Naive thymus-derived CD4-positive, alpha-beta T cell (primary cell): ENCODE results near the gene GAL3ST1. TPM values are rescaled to one million over a fixed set of nuclear protein-coding genes. Genes with fewer than 3 reads are reported as not detected.
"Not testable (repeated sequence)": the region's sequence is repeated elsewhere in the genome, so short reads cannot be mapped to it uniquely, and the experiment has no call there.

Experiments used
- ATAC-seq: fragments of 150-1000 bp; cut with Tn5 transposase; 2 replicates; pipeline ENCODE4 v1.10.0; 2021; ENCODE audit warnings: mild to moderate bottlenecking, moderate library complexity
- CTCF ChIA-PET: fragments of 350-600 bp; sonication (Branson Sonifier 250); formaldehyde crosslinking; loops from one replicate; lab custom pipeline; 2021; ENCODE audit warnings: antibody characterized with exemption; lab: Charles Lee
- POLR2A ChIA-PET: fragments of 350-600 bp; sonication (Branson Sonifier 250); formaldehyde crosslinking; loops from one replicate; lab custom pipeline; 2021; ENCODE audit warnings: antibody characterized with exemption, inconsistent platforms; lab: Charles Lee
- DNase-seq, 9 donors: peaks; one replicate each; pipeline versions ENCODE4 v3.0.0 to v3.0.0-alpha.2; 2020 to 2022; ENCODE audit warnings: mixed read lengths in 1 of 9
- H3K27ac ChIP-seq: one replicate; pipeline ENCODE4 v1.7.0; 2013; ENCODE audit warnings: mild to moderate bottlenecking, low read depth, low read length, moderate library complexity
- H3K27me3 ChIP-seq, 2 donors: one replicate each; pipeline ENCODE4 v1.7.0; 2013; ENCODE audit warnings: low read length in 2 of 2, mild to moderate bottlenecking in 2 of 2, moderate library complexity in 2 of 2; ENCODE audit not compliant: control insufficient read depth in 2 of 2, insufficient read depth in 2 of 2
- H3K36me3 ChIP-seq, 3 experiments: 1 replicate in 2 of 3; 2 replicates in 1 of 3; pipeline ENCODE4 v1.7.0; 2013; ENCODE audit warnings: low read length in 3 of 3, mild to moderate bottlenecking in 3 of 3, moderate library complexity in 1 of 3; ENCODE audit not compliant: insufficient read depth in 3 of 3, control insufficient read depth in 2 of 3
- H3K4me1 ChIP-seq, 2 donors: one replicate each; pipeline ENCODE4 v1.7.0; 2013; ENCODE audit warnings: low read length in 2 of 2, mild to moderate bottlenecking in 2 of 2, moderate library complexity in 1 of 2; ENCODE audit not compliant: control insufficient read depth in 2 of 2, insufficient read depth in 2 of 2
- H3K4me3 ChIP-seq: 2 replicates; pipeline ENCODE4 v1.7.0; 2013; ENCODE audit warnings: mild to moderate bottlenecking, low read length
- H3K9me3 ChIP-seq, 3 experiments: 1 replicate in 2 of 3; 2 replicates in 1 of 3; pipeline ENCODE4 v1.7.0; 2013; ENCODE audit warnings: low read length in 3 of 3; ENCODE audit not compliant: control insufficient read depth in 2 of 3
- H3K27ac Mint-ChIP-seq, 9 donors: one replicate each; pipeline ENCODE4 v1.8.0; 2020 to 2022; ENCODE audit warnings: mixed read lengths in 9 of 9, mild to moderate bottlenecking in 8 of 9, moderate library complexity in 5 of 9, inconsistent platforms in 2 of 9
- H3K27me3 Mint-ChIP-seq, 5 donors: one replicate each; pipeline ENCODE4 v1.8.0; 2021 to 2022; ENCODE audit warnings: mixed read lengths in 5 of 5, mild to moderate bottlenecking in 1 of 5
- H3K36me3 Mint-ChIP-seq, 5 donors: one replicate each; pipeline ENCODE4 v1.8.0; 2020 to 2022; ENCODE audit warnings: mixed read lengths in 5 of 5, mild to moderate bottlenecking in 3 of 5, inconsistent platforms in 1 of 5
- H3K4me1 Mint-ChIP-seq, 7 donors: one replicate each; pipeline ENCODE4 v1.8.0; 2020 to 2022; ENCODE audit warnings: mixed read lengths in 7 of 7, mild to moderate bottlenecking in 3 of 7, inconsistent platforms in 1 of 7
- H3K4me3 Mint-ChIP-seq, 10 donors: one replicate each; pipeline ENCODE4 v1.8.0; 2020 to 2022; ENCODE audit warnings: mild to moderate bottlenecking in 10 of 10, mixed read lengths in 10 of 10, moderate library complexity in 6 of 10, inconsistent platforms in 2 of 10
- H3K9me3 Mint-ChIP-seq, 11 donors: one replicate each; pipeline ENCODE4 v1.8.0; 2020 to 2022; ENCODE audit warnings: mixed read lengths in 11 of 11, mild to moderate bottlenecking in 4 of 11, inconsistent platforms in 1 of 11, moderate library complexity in 1 of 11
- intact Hi-C, 2 donors: fragments of 100-400 bp; cut with micrococcal nuclease; formaldehyde crosslinking; loops; one replicate each; pipeline ENCODE4 v1.15.1; 2023
- polyA plus RNA-seq, 2 donors: library from polyadenylated mRNA; unstranded; fragments of 300-500 nt; fragmentation: Illumina TruSeq; gene quantifications; one replicate each; pipeline ENCODE4 v1.2.3, GENCODE V29; 2021
- total RNA-seq, 6 experiments: library from RNA in 5 of 6; stranded (reverse) in 5 of 6; gene quantifications; 1 replicate in 5 of 6; 2 replicates in 1 of 6; pipeline ENCODE4 v1.2.3 and lab custom pipeline; 2021 to 2026

Gene GAL3ST1
- total and polyA plus RNA-seq, 7 experiments from 2014 or later, result 0.21 to 4.8 (median 2.4) TPM; not detected in 2

GRCh38 chr22:30569674-30570202, 4.7 kb downstream of the GAL3ST1 start:
- Mint-ChIP-seq H3K27ac (no peak overlapping the region), H3K4me1 (no peaks in the 10 kb centered on the region), H3K9me3 (no peaks in the 10 kb centered on the region), H3K36me3 (peaks cover 0 to 3% (median 0%) of the 10 kb centered on the region in 5 donors), H3K27me3 (peaks cover 0 to 12% (median 4%) of the 10 kb centered on the region in 5 donors), H3K4me3 (no peak overlapping the region)
- Histone ChIP-seq H3K4me3 (no peak overlapping the region), H3K36me3 (no peaks in the 10 kb centered on the region), H3K27ac (no peak overlapping the region), H3K27me3 (no peaks in the 10 kb centered on the region), H3K4me1 (no peaks in the 10 kb centered on the region), H3K9me3 (no peaks in the 10 kb centered on the region)
- DNase-seq, result no peak
- ChIA-PET CTCF (no interaction called here), POLR2A (no interaction called here)
- intact Hi-C loops, result no loop called here
- no peak for ATAC-seq

- H3K4me3 Mint-ChIP-seq, result no peak overlapping the region
- Histone ChIP-seq H3K36me3 (no peaks in the 10 kb centered on the region), H3K27ac (no peak overlapping the region), H3K4me3 (no peak overlapping the region), H3K9me3 (no peaks in the 10 kb centered on the region), H3K4me1 (no peaks in the 10 kb centered on the region), H3K27me3 (no peaks in the 10 kb centered on the region)
- intact Hi-C loops, result no loop called here
- H3K27ac Mint-ChIP-seq, result no peak overlapping the region
- H3K36me3 Mint-ChIP-seq, result peaks cover 0 to 3% (median 0%) of the 10 kb centered on the region in 5 donors
- no peak for ATAC-seq
- no peaks in the 10 kb centered on the region for H3K4me1 Mint-ChIP-seq
- ChIA-PET CTCF (interaction anchor here (0.6 kb wide), 1 partner anchor 178 kb away, joined by 3 read pairs; no protein-coding TSS in a partner anchor), POLR2A (no interaction called here)
- no peaks in the 10 kb centered on the region for H3K9me3 Mint-ChIP-seq
- DNase-seq, result no peak
- peaks cover 0 to 5% (median 4%) of the 10 kb centered on the region in 5 donors for H3K27me3 Mint-ChIP-seq
Measured at GRCh38 chr22:30568137-30568805, 6.2 kb downstream of the GAL3ST1 start.

- H3K4me3 ChIP-seq, ATAC-seq, CTCF ChIA-PET, H3K27ac ChIP-seq, H3K36me3 Mint-ChIP-seq, H3K27ac Mint-ChIP-seq, H3K27me3 Mint-ChIP-seq, H3K9me3 Mint-ChIP-seq, H3K4me1 ChIP-seq, DNase-seq, intact Hi-C loops, H3K9me3 ChIP-seq, H3K4me3 Mint-ChIP-seq, H3K4me1 Mint-ChIP-seq, H3K27me3 ChIP-seq, POLR2A ChIA-PET, H3K36me3 ChIP-seq: not testable (repeated sequence)
Measured at GRCh38 chr22:30567277-30567676, 7.2 kb downstream of the GAL3ST1 start.

DNA sequence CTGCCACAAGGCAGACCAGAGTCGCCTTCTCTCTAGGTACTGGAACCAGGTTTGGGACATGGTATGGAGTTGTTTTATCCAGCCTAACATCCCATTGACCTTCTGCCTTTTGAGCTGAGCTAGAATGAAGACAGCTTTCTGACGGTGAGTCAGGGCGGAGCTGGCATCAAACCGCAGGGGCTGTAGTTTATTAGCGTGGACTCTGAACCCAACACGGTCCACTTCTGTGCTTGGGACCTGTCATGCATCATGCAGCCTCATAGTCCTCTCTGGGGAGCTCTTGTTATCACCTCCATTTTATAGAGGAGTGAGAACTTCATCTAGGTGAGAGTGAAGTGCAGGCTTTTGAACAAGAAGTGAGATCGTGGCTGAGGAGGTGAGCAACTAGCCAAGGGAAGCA, 8.3 kb downstream of the GAL3ST1 start:
- no peak overlapping the region for H3K4me3 Mint-ChIP-seq
- CTCF ChIA-PET, result no interaction called here
- ATAC-seq, result no peak
- peaks cover 0 to 7% (median 2%) of the 10 kb centered on the region in 5 donors for H3K27me3 Mint-ChIP-seq
- DNase-seq, result no peak
- Histone ChIP-seq H3K27ac (no peak overlapping the region), H3K27me3 (no peaks in the 10 kb centered on the region), H3K36me3 (no peaks in the 10 kb centered on the region), H3K9me3 (no peaks in the 10 kb centered on the region), H3K4me3 (no peak overlapping the region), H3K4me1 (no peaks in the 10 kb centered on the region)
- intact Hi-C loops, result no loop called here
- peaks cover 0 to 3% (median 0%) of the 10 kb centered on the region in 5 donors for H3K36me3 Mint-ChIP-seq
- no peak overlapping the region for H3K27ac Mint-ChIP-seq
- no peaks in the 10 kb centered on the region for H3K4me1 Mint-ChIP-seq
- POLR2A ChIA-PET, result no interaction called here
- H3K9me3 Mint-ChIP-seq, result no peaks in the 10 kb centered on the region

DNA sequence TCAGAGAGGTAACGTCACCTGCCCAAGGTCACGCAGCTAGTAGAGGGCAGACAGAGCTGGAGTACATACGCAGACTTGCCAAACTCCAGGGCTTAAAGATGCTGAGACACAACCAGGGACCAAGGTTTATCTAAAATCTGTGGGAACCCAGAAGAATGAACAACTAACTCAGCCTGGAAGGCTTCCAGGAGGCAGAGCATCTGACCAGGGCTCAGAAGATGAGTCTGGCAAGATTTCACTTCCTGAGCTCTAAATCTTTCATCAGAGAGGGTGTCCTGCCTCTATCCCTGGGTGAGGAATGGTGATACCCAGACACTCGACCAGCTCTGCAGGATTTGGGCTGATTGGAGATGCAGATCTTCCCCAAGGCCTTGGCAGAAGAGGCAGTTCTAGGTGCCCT, 9.1 kb downstream of the GAL3ST1 start:
- Histone ChIP-seq H3K27me3 (no peaks in the 10 kb centered on the region), H3K4me3 (no peak overlapping the region), H3K9me3 (no peaks in the 10 kb centered on the region), H3K36me3 (no peaks in the 10 kb centered on the region), H3K27ac (no peak overlapping the region), H3K4me1 (no peaks in the 10 kb centered on the region)
- no peak overlapping the region for H3K27ac Mint-ChIP-seq
- ATAC-seq, result no peak
- peaks cover 0 to 10% (median 0%) of the 10 kb centered on the region in 5 donors for H3K27me3 Mint-ChIP-seq
- no peak for DNase-seq
- no peaks in the 10 kb centered on the region for H3K4me1 Mint-ChIP-seq
- ChIA-PET CTCF (no interaction called here), POLR2A (no interaction called here)
- no peaks in the 10 kb centered on the region for H3K9me3 Mint-ChIP-seq
- peaks cover 0 to 3% (median 0%) of the 10 kb centered on the region in 5 donors for H3K36me3 Mint-ChIP-seq
- intact Hi-C loops, result no loop called here
- no peak overlapping the region for H3K4me3 Mint-ChIP-seq

GRCh38 chr22:30564761-30565119, 9.7 kb downstream of the GAL3ST1 start:
- Mint-ChIP-seq H3K27ac (no peak overlapping the region), H3K27me3 (peaks cover 0 to 10% (median 0%) of the 10 kb centered on the region in 5 donors), H3K4me1 (no peaks in the 10 kb centered on the region), H3K4me3 (no peak overlapping the region), H3K36me3 (peaks cover 0 to 3% (median 0%) of the 10 kb centered on the region in 5 donors), H3K9me3 (no peaks in the 10 kb centered on the region)
- no peaks in the 10 kb centered on the region for H3K27me3 ChIP-seq
- H3K9me3 ChIP-seq, result no peaks in the 10 kb centered on the region
- H3K36me3 ChIP-seq, result no peaks in the 10 kb centered on the region
- ChIA-PET POLR2A (no interaction called here), CTCF (no interaction called here)
- H3K4me1 ChIP-seq, result no peaks in the 10 kb centered on the region
- H3K27ac ChIP-seq, result no peak overlapping the region
- ATAC-seq (no peak), DNase-seq (no peak)
- H3K4me3 ChIP-seq, result no peak overlapping the region
- intact Hi-C loops, result no loop called here
